HepG2 (cell line): ENCODE results near the gene SLC9A8. TPM values are rescaled to one million over a fixed set of nuclear protein-coding genes. Genes with fewer than 3 reads are reported as not detected.

ENCODE experiments used
- EZH2 ChIP-seq: conservative IDR thresholded peaks from 2 replicates; pipeline ENCODE4 v1.6.1; 2012; ENCODE audit warnings: mild to moderate bottlenecking, low read depth, low read length, moderate library complexity
- FOXO1 ChIP-seq: sonication (generic); formaldehyde crosslinking; IDR thresholded peaks from 2 replicates; pipeline ENCODE4 v1.4.0; 2020; ENCODE audit warnings: missing genetic modification reagents
- HINFP ChIP-seq: sonication (generic); formaldehyde crosslinking; IDR thresholded peaks from 2 replicates; pipeline ENCODE4 v1.4.0; 2020; ENCODE audit warnings: low read depth, mild to moderate bottlenecking, missing genetic modification reagents
- HOXA3 ChIP-seq: sonication (generic); formaldehyde crosslinking; IDR thresholded peaks from 2 replicates; pipeline ENCODE4 v1.5.0; 2020; ENCODE audit warnings: missing genetic modification reagents
- KAT8 ChIP-seq: IDR thresholded peaks from 2 replicates; pipeline ENCODE4 v1.6.1; 2016; ENCODE audit warnings: missing genetic modification reagents, missing compliant biosample characterization
- KDM4B ChIP-seq: sonication (generic); formaldehyde crosslinking; IDR thresholded peaks from 2 replicates; pipeline ENCODE4 v1.4.0; 2020; ENCODE audit warnings: missing genetic modification reagents
- NFIB ChIP-seq: sonication (generic); formaldehyde crosslinking; IDR thresholded peaks from 2 replicates; pipeline ENCODE4 v1.9.0; 2021; ENCODE audit warnings: missing genetic modification reagents, mild to moderate bottlenecking, borderline replicate concordance
- ONECUT2 ChIP-seq: sonication (generic); formaldehyde crosslinking; IDR thresholded peaks from 2 replicates; pipeline ENCODE4 v1.4.0; 2020; ENCODE audit warnings: missing genetic modification reagents
- SIN3B ChIP-seq: fragments of 150-350 bp; IDR thresholded peaks from 2 replicates; pipeline ENCODE4 v1.6.1; 2014; ENCODE audit warnings: low read length
- STAG1 ChIP-seq: sonication (generic); formaldehyde crosslinking; IDR thresholded peaks from 2 replicates; pipeline ENCODE4 v1.4.0; 2020; ENCODE audit warnings: missing genetic modification reagents
- SUZ12 ChIP-seq: fragments of 150-350 bp; IDR thresholded peaks from 2 replicates; pipeline ENCODE4 v1.6.1; 2014; ENCODE audit warnings: low read depth, low read length
- ZNF605 ChIP-seq: sonication (generic); formaldehyde crosslinking; IDR thresholded peaks from 2 replicates; pipeline ENCODE4 v1.8.0; 2022; ENCODE audit warnings: mild to moderate bottlenecking, missing genetic modification reagents
- ZNF7 ChIP-seq: IDR thresholded peaks from 2 replicates; pipeline ENCODE4 v1.6.1; 2016; ENCODE audit warnings: missing biosample characterization, missing genetic modification reagents
- ZNF724P ChIP-seq: sonication (generic); formaldehyde crosslinking; IDR thresholded peaks from 2 replicates; pipeline ENCODE4 v1.8.0; 2022; ENCODE audit warnings: missing genetic modification reagents, borderline replicate concordance
- ZNF850 ChIP-seq: sonication (generic); formaldehyde crosslinking; conservative IDR thresholded peaks from 2 replicates; pipeline ENCODE4 v1.9.0; 2021; ENCODE audit warnings: mild to moderate bottlenecking, missing genetic modification reagents
- ZSCAN29 ChIP-seq: sonication (generic); formaldehyde crosslinking; conservative IDR thresholded peaks from 2 replicates; pipeline ENCODE4 v1.4.0; 2020; ENCODE audit warnings: mild to moderate bottlenecking, missing genetic modification reagents
- polyA plus RNA-seq, 8 experiments: library from polyadenylated mRNA; depleted of rRNA in 3 of 8; stranded (reverse) in 7 of 8; unstranded in 1 of 8; fragments of >200 nt; fragmentation: Illumina TruSeq in 4 of 8; extraction: Trizol in 4 of 8; gene quantifications; 2 replicates each; pipeline versions ENCODE4 v1.2.1 to v1.2.3, GENCODE V29; 2011 to 2016; ENCODE audit warnings: low read depth in 4 of 8, missing spikeins in 1 of 8, mixed read lengths in 1 of 8; ENCODE audit not compliant: insufficient read depth in 1 of 8
- total RNA-seq, 5 experiments: library from RNA; depleted of rRNA; stranded (reverse); fragments of >200 nt; fragmentation: Illumina TruSeq; extraction: Trizol; gene quantifications; 2 replicates each; pipeline ENCODE4 v1.2.3, GENCODE V29; 2016; ENCODE audit warnings: low read depth in 1 of 5
- TF ChIP-seq, protein P1 (sequence below), 2 experiments: fragments of 450-650 bp in 1 of 2; sonication (generic) in 1 of 2; formaldehyde crosslinking in 1 of 2; IDR thresholded peaks; 2 replicates each; pipeline versions ENCODE4 v1.6.1 to v1.8.0; 2016 to 2022; ENCODE audit warnings: antibody characterized with exemption in 1 of 2, mild to moderate bottlenecking in 1 of 2, missing genetic modification reagents in 1 of 2
- TF ChIP-seq, protein P2 (sequence below): sonication (generic); formaldehyde crosslinking; IDR thresholded peaks from 2 replicates; pipeline ENCODE4 v1.4.0; 2020; ENCODE audit warnings: mild to moderate bottlenecking, low read depth, missing genetic modification reagents

Gene SLC9A8
- total and polyA plus RNA-seq, 2 of the 13 experiments (the other 11 are each of a cell fraction or from before 2014, with no cell fraction given), result 4.1 to 7.4 TPM

- TF ChIP-seq, protein P1, sequence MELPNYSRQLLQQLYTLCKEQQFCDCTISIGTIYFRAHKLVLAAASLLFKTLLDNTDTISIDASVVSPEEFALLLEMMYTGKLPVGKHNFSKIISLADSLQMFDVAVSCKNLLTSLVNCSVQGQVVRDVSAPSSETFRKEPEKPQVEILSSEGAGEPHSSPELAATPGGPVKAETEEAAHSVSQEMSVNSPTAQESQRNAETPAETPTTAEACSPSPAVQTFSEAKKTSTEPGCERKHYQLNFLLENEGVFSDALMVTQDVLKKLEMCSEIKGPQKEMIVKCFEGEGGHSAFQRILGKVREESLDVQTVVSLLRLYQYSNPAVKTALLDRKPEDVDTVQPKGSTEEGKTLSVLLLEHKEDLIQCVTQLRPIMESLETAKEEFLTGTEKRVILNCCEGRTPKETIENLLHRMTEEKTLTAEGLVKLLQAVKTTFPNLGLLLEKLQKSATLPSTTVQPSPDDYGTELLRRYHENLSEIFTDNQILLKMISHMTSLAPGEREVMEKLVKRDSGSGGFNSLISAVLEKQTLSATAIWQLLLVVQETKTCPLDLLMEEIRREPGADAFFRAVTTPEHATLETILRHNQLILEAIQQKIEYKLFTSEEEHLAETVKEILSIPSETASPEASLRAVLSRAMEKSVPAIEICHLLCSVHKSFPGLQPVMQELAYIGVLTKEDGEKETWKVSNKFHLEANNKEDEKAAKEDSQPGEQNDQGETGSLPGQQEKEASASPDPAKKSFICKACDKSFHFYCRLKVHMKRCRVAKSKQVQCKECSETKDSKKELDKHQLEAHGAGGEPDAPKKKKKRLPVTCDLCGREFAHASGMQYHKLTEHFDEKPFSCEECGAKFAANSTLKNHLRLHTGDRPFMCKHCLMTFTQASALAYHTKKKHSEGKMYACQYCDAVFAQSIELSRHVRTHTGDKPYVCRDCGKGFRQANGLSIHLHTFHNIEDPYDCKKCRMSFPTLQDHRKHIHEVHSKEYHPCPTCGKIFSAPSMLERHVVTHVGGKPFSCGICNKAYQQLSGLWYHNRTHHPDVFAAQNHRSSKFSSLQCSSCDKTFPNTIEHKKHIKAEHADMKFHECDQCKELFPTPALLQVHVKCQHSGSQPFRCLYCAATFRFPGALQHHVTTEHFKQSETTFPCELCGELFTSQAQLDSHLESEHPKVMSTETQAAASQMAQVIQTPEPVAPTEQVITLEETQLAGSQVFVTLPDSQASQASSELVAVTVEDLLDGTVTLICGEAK (IDR thresholded peaks at IDR 0.05), result no peak
- TF ChIP-seq, protein P1 (CRISPR knock-in tag; IDR thresholded peaks at IDR 0.05), result peak; percentile 23; the same call in 1 of the 2 replicates
- TF ChIP-seq SIN3B (peak; percentile 83), STAG1 (peak; percentile 8; the same call in 1 of the 2 replicates), ZNF7 (peak; percentile 6; the same call in 1 of the 2 replicates), HINFP (CRISPR knock-in tag) (0 out of 2 replicates have a peak, but pooled peaks have one; percentile 0), ZNF605 (CRISPR knock-in tag) (no peak; the same call in 1 of the 2 replicates), ZNF850 (CRISPR knock-in tag) (0 out of 2 replicates have a peak, but pooled peaks have one; percentile 37), HOXA3 (CRISPR knock-in tag) (peak; percentile 96), ONECUT2 (CRISPR knock-in tag) (no peak), KAT8 (CRISPR knock-in tag) (peak; percentile 92), EZH2 (no peak), NFIB (CRISPR knock-in tag) (no peak), FOXO1 (CRISPR knock-in tag) (peak; percentile 68), ZSCAN29 (CRISPR knock-in tag) (no peak), SUZ12 (no peak), KDM4B (0 out of 2 replicates have a peak, but pooled peaks have one; percentile 10), ZNF724P (CRISPR knock-in tag) (no peak; the same call in 1 of the 2 replicates)
- TF ChIP-seq, protein P2, sequence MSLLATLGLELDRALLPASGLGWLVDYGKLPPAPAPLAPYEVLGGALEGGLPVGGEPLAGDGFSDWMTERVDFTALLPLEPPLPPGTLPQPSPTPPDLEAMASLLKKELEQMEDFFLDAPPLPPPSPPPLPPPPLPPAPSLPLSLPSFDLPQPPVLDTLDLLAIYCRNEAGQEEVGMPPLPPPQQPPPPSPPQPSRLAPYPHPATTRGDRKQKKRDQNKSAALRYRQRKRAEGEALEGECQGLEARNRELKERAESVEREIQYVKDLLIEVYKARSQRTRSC (CRISPR knock-in tag), result 0 out of 2 replicates have a peak, but pooled peaks have one; percentile 29
These were observed 123.8 kb downstream of the SLC9A8 start, which contains the start of gene RNF114 (continued) for GRCh38 chr20:49936153-49937026.
